Hematopoietic multipotent progenitor cell treated with erythropoietin and hydrocortisone succinate and interleukin-3 and kit ligand, for 4 days (in vitro differentiated cells): ENCODE results near the gene ZNF879.

ENCODE experiments used
- DNase-seq: peaks from one replicate; pipeline ENCODE4 v3.0.0-alpha.2; 2015

Gene ZNF879

GRCh38 chr5:179023528-179024189 is at the start of gene ZNF879:
TSS of gene ZNF879 (plus strand) at chr5:179023804. CDS start at chr5:179025005, 1,201 bp downstream.
- peak; percentile 96 for DNase-seq

GRCh38 chr5:178981381-178981780 is 42.2 kb upstream of the ZNF879 start:
- DNase-seq, result no peak

- DNase-seq, result no peak
Observed at GRCh38 chr5:178982941-178983340, 40.7 kb upstream of the ZNF879 start.

DNA sequence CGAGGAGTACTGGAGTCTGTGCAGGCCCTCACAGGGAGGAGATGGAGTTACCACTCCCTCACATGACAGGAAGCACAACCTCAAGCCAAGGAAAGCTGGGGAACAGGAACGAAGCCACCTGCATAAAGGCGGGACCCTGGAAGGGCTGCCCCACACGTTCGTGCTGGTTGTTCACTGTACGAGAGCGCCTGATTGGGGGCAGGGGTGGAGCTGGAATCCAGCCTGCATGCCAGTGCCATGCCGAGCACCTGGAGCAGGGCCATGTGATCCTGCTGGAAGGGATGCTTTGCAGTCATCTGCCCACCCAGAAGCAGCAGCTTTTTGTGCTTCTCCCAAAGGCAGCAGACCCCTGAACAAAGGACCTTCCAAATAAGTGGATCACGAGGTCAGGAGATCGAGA is 39.9 kb upstream of the ZNF879 start:
- no peak for DNase-seq

DNA sequence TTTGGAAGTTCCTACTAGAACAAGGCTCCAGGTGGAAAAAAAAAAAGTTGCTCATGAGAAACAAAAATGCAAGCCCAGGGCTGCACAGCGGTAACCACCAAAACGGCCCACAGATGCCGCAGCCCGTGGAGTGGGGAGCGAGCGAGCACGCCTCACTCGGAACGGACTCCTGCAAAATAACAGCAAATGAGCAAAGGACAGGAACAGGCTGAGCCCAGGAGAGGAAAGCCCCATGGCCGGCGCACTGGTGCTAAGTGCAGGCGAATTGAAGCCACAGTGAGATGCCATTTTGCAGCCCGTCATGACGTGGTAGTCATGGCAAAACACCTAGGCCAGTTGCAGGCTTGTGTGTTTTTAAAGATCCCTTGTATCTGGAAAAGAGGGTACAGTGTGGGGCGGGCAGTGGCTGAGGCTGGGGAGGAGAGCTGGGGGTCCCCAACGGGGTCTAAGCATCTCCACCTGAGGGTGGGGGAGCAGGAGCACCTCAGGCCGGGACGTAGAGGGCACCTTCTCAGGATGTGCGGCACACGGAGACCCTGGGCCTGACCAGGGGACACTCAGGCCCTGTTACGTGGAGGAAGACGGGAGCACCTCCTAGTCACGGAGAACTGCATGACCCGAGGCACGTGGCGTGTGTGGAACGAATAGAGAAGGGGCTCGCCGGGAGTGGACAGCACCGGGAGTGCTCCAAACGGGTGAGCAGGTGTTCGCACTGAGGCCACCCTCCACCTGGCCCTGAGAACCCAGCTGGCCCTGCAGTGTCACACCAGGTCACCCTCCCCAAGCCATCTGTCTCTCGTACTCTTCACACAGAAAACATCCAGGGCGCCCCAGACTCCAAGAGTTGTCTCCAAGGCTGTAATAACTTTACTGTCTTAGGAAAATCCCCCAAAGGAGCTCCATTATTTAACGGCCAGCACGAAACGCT is 39.2 kb upstream of the ZNF879 start:
- DNase-seq, result no peak

DNA sequence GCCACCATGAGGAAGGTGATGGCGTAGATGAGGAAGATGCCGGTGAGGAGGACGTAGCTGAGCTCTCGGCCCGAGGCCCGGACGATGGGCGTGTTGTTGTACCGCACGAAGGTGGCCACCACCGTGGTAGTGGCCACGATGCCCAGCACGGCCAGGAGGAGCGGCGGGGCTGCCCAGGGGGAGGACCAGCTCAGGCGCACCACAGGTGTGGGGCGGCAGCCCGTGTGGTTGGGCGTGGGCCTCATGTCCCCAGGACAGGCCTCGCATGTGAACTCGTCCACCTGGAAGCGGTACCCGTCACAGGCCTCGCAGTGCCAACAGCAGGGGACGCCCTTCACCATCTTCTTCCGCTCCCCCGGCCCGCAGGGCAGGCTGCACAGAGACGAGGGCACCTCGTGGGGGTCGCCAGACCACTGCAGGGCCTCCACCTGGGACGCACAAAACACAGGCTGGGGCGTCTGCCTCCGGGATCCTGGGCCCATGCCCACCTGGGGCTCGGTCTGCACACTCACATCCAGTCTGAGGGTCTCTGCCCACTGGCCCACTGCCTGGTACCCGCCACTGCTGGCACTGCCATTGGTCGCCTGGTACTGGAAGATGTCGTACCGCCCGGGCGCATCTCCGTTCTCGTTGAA is 37.2 kb upstream of the ZNF879 start:
- DNase-seq, result no peak

- no peak for DNase-seq
Observed at GRCh38 chr5:178988436-178989220, 35.0 kb upstream of the ZNF879 start.

DNA sequence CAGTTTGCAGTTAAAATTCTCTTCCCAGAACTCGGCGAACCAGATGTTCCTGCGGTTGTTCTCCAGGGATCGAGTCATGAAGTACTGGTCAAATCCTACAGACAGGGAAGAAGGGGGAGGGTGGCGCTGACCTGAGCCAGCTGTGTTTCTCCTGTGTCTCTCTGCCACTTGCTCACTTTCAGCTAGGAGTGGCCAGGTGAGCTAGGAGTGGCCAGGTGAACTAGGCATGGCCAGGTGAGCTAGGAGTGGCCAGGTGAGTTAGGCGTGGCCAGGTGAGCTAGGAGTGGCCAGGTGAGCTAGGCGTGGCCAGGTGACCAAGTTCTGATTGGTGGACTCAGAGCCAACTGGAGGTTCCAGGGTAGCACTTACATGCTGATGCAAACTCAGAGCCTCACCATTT is 34.3 kb upstream of the ZNF879 start:
- DNase-seq, result no peak

GRCh38 chr5:178990491-178990890 is 33.1 kb upstream of the ZNF879 start:
- no peak for DNase-seq

DNA sequence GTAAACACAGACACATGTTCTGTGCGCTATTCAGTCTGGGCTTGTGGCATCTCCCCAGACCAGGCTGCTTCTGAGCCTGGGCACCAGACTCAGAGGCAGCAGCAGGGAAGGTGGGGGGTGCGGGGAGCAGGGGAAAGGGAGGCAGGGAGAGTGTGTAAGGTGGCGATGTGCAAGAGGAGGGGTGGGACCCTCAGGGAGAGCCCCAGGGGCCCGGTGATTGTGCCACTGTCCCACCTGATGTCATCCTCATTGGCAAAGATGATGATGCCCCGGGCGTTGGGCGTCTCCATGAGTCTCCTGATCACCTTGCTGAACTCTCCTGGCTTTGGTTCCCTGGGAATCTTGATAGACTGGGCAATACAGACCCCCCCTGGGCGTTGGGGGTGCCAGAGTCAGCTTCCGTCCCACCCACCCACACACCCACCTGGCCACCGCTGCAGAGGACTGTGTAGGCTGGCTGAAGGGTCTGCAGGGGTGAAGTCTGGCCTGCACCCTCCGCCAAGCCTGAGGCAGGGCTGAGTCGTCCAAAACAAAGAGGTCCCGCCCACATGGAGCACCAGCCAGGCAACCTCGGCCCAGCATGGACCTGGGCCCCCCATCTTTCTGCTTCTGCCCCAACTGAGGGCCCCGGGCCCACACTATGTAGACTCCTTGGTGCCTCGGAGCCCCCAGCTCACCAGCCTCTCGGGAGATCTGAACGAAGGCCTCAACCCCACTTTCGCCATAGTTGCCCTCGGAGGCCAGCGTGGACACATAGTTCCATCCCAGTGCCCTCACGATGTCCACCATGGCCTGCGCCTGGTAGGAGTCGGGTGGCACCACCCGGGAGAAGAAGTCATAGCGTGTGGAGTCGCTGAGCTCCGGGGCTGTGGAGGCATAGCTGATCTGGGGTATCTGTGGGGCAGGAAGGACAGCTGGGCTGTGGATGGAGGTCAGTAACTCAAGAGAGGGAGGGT is 32.1 kb upstream of the ZNF879 start:
- DNase-seq, result no peak

- DNase-seq, result no peak
Observed at GRCh38 chr5:178992291-178992895, 31.2 kb upstream of the ZNF879 start.

DNA sequence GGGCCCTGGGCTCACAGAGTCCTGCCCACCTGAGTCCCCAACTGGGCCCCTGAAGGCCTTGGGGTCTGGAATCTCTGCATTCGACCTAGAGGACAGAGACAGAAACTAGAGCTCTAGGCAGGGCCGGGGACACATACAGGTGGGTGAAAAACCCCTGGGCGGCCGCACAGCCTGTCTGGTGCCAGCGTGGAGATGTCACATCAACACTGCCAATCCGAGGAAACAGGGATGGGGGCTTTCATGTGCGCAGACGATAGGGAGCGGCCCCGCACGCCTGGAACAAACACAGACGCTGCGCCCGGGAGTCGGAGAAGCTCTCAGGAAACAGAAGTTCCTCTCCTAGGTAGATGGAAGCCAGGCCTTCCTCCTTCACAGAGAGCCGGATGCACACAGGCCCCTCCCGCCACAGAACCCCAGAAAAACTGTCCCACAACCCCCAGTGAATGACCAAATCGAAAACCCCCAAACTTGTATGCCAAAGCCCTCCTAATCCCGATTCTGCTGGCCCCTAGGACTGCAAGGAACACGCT is 30.3 kb upstream of the ZNF879 start:
- no peak for DNase-seq

DNA sequence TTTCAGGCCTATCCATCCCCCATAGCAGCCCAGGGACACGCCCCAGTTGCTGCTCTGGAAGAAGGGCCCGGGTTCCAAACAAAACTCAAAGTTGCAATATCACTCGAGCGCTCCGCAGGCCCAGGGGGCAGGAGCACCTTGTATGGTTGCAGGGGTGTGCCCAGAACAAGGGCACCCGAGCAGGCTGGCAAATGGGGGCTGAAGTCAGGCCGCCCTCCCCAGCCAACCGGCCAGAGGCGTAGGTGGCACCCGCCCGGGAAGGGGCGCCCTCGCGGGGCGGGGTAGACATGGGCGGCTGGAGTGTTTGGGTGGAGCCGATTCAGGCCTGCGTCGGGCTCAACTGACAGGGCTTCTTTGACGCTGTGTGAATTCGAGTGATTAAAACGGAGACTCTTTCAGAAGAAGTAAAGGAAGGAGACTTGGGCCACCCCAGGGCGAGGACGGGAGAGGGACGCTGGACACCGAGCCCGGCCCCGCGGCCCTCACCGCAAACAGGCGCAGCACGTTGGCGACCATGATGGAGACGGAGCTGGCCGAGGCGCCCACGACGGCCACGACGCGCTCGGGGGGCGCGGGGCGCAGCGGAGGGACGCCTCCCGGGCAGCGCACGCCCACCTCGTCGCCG is 29.5 kb upstream of the ZNF879 start:
- DNase-seq, result no peak

DNA sequence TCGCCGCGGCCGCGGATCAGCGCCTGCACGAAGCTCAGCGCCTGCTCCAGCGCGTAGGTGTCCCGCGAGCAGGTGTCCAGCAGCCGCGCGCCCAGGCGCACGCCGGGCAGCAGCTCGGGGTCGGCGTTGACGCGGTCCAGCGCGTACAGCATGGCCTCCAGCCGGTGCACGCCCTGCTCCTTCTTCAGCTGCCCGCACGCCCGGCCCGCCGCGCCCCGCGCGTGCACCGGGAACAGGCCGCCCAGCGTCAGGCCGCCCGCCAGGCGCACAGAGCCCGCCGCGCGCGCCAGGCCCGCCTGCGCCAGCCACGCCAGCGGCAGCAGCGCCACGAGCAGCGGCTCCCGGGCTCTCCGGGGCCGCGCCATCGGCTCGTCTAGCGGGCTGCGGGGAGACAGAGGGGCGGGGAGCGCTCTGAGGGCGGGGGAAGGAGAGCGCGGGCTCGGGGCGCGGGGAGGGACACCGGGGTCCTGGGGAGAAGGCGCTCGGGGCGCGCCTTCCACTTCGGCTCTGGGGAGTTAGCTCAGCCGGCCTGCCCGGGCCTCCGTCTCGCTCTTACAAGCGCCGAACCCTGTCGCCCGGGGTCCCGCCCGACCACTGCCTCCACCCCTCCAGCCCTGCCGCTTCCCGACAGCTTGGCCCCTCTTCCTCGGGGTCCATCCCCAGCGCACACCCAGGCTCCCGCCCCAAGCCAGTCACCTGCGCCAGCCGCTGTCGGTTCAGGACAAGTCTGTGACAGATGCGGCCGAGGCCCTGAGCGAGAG is 28.8 kb upstream of the ZNF879 start, which contains the start of gene GRM6:
Gene GRM6 (minus strand): TSS at position 741 of the 761 bp plus-strand sequence. CDS start 376 bp downstream, at position 365.
- DNase-seq, result peak; percentile 13

- DNase-seq, result no peak
Observed at GRCh38 chr5:178995341-178995690, 28.3 kb upstream of the ZNF879 start.

DNA sequence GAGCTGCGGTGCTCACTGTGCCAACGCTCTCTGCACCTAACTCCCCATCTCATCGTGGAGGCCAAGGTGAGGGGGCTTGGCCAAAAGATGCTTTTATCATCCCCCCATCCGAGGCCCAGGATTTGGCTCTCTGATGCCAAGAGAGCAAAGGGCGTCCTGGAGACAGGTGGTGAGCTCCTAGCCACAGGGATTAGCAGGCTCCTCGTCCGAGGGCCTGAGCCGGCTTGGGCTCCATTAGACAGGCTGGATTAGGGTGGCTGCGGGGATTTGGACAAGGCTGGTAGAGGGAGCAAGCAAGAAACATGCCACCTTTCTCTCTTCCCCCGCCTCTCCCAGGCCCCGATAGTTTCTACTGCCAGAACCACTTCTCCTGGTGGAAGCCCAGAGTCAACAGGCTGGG is 27.4 kb upstream of the ZNF879 start:
- no peak for DNase-seq

DNA sequence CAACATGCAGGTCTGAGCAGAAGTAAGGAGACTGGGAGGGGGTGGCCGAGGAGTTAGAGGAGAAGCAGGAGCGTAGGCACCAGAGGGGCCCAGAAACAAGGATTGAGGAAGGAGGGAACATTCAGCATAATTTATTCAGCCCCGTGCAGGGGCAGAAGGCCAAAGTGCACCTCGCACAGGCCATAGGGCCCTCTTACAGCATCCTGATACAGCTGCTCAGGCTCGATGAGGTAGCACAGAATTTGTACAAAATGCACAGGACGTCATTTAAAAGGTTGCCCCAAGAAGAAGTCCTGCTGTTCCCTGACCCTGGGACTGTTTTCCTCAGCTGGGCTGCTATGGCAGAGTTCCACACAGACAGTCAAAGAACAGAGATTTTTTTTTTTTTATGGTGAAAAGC is 26.4 kb upstream of the ZNF879 start:
- DNase-seq, result no peak

DNA sequence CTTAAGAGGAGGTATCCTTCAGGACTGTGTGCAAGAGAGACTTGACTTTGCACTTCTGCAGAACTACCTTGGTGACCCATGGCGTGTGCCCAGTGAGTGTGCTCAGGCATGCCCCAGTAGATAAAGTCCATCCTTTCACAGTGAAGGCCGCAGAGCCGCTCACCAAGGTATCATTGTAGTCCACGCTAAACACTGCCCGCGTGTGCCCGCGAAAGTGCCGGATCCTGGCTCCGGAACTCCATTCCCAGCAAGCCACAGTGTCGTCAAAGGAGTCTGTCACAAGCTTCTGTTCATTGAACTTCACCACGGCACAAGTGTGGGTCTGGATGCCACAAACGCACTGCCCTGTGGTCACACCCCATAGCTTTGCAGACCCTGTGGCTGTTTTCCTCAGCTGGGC is 25.2 kb upstream of the ZNF879 start:
- no peak for DNase-seq

- DNase-seq, result no peak
Observed at GRCh38 chr5:179006564-179006963, 17.0 kb upstream of the ZNF879 start.

- DNase-seq, result peak; percentile 7
Observed at GRCh38 chr5:179008667-179009066, 14.9 kb upstream of the ZNF879 start.
